TTC549 (cell line): ENCODE results near the gene PLK4.
A peak's percentile ranks its signal among the peaks of the same experiment; 100 is the strongest.
"Not testable (repeated sequence)": the region's sequence is repeated elsewhere in the genome, so short reads cannot be mapped to it uniquely, and the experiment has no call there.

Source experiments
- FAIRE-seq: peaks from 2 replicates; lab custom pipeline; 2012; peaks lifted over from hg19 to GRCh38; lab: Jason Lieb, UNC

The PLK4 gene

DNA sequence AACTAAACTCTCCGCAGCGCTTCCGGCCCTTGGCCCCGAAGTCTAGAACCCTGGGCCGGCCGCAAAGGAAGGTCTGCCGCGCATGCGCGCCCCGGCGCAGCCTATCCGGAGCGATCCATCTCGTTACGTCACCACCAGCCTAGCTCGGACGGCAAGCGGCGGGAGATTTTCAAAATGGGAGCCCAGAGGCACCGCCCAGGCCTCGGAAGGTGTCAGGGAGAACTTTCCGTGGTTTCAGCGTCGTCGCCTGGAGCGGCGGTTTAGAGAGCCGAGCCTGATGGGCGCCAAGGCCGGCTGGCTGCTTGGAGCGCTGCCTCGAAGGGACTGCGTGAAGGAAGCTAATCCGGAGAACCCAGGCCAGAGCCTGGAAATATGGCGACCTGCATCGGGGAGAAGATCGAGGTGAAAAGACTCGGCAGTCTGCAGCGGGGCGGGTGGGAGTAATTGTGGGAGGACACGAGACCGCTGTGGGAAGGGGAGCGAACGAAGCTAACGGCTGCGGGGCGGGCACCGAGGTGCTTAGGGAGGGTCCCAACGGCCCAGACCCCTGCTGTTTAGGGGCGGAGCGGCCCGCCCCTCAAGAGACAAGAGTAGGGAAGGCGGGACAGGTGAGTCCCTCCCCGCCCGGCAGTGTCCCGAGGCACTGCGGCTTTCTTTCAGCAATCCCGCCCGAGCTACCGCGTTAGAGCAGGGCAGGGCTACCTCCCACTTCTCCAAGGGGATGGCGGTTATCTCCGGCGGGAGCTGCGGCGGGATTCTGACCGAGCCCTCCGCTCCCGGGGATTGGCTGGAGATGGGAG, at the start of gene PLK4:
PLK4 (plus strand) TSS at position 131 of the 800 bp plus-strand sequence; CDS start at position 373, 242 bp downstream.
- FAIRE-seq: peak; percentile 60

DNA sequence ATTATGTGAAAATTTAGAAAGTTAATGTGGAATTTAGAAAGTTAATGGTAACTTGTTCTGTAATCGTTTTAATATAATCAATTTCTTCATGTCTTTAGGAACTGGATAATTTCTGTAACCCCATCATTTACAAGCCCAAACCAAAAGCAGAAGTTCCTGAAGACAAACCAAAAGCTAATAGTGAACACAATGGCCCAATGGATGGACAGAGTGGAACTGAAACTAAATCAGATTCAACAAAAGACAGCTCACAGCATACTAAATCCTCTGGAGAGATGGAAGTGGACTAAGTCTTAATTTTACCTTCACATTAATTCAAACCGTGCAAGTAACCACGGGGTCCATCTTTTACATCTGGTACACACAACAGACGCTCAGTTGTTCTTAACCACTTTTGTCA, 48.1 kb upstream of the PLK4 start:
- no peak for FAIRE-seq

DNA sequence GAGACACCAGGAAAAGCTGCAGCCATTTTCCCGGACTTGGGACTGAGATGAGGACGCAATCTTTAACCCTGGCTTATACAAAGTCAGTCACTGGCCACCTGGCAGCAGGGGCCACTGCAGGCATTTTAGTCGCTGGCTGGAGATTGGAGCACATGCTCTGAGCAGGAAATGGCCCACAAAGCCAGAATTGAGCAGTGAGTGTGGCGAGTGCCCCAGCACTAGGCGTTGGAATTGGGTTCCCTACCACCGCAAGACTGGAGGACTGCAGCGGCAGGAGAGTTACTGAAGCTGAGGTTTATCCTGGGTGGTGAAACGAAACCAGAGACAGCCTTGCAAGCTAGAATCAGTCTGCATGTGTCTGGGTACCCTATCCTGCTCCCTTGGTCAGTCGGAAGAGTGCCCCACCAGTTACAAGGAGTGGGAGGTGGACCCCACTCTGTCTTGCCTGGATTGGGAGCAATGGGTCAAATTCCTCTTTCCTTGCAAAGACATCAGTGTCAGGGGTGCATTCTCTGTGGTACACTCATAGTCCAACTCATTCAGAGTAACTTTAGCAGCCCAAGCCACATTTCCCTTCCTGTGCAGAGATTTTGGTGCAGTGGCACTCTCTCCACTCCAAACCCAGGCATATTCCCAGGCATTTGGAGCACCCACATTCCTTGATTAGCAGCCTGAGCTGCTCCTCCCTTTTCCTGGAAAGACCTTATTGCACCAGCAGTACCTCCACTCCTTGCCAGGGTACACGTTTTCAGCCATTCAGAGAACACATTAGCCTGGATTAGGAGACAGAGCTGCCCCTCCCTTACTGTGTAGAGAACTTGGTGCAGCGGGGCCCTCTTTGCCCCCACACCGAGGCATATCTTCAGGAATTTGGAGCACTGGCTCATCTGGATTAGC, 36.7 kb upstream of the PLK4 start:
- no peak for FAIRE-seq

DNA sequence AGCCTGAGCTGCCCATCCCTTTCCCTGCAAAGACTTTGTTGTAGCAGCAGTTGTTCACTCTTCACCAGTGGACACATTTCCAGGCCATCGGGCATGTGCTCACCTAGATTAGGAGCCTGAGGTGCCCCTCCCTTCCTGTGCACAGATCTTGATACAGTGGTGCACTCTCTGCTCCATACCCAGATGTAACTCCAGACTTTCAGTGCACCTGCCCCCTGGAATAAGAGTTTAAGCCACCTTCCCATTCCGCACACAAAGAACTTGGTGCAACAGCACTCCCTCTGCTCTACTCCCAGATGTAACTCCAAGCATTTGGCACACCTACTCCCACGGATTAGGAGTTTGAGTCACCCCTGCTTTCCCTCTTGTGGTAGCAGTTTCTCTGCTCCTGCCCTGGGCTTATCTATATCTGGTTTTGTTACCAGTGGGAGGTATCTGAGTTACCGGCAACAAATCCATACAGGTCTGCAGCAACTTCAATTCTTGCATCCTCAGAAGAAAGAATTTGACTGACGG, 36.0 kb upstream of the PLK4 start:
- no peak for FAIRE-seq

DNA sequence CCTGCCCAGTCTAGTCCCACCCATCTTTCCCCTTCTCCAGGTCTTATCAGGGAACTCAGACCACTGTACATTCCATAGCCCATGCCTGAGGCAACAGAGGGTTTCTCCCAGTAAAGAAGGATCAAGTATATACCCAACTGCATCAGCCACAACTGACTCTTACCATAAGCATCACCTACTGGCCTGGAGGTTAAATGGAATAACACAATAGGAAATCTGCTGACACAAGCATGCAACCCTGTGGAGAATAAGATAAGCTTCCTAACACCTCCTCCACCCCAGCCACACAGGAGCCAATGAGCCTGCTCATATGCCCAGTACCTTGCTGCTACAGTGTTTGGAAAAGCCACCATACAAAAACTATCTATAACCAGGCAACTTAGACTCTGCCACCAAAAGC, 34.6 kb upstream of the PLK4 start:
- no peak for FAIRE-seq

DNA sequence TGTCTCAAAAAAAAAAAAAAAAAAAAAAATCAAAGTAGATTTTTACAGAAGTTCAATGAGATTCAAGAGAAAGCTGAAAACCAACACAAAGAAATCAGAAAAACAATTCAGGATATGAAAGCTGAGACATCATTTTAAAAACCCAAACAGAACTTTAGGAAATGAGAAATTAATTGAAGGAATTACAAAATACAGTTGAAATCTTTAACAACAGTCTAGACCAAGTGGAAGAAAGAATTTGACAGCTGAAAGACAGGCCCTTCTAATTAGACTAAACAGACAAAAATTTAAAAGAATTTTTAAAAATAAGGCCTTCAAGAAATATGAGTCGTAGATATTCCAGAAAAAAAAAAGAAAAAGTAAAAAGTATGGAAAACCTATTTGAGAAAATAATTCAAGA, 33.9 kb upstream of the PLK4 start:
- FAIRE-seq: no peak

DNA sequence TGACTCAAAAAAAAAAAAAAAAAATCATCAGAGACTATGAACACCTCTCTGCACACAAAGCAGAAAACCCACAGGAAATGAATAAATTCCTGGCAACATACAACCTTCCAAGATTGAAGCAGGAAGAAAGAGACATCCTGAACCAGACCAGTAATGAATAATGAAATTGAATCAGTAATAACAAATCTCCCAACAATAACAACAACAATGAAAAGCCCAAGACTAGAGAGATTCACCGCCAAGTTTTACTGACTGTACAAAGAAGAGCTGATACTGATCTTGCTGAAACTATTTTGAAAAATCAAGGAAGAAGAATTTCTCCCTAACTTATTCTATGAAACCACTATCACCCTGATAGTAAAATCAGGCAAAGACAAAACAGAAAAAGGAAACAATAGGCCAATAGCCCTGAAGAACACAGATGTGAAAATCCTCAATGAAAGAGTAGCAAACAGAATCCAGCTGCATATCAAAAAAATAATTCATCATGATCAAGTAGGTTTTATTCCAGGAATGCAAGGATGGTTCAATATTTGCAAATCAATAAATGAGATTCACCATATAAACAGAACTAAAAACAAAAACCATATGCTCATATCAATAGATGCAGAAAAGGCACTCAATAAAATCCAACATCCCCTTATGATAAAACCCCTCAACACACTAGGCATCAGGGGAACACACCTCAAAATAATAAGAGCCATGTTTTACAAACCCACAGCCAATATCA, 31.0 kb upstream of the PLK4 start:
- FAIRE-seq: no peak

DNA sequence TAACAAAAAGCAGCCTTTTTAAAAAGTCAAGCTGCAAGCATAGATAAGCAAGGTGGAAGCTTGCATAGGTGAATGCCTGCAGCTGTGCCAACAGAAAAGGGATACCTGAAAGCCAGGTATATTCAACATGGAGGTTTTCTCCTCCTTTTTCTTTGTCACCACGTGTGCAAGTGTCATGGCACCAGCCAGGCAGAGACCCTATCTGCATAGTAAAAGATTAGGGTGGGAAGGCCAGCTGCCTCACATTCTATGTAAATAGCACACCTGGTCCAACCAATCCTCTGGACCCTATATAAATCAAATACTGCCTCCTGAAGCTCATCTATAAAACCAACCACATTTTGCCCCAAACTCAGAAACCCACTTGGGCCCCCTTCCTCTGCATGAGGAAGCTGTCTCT, 28.0 kb upstream of the PLK4 start:
- FAIRE-seq: no peak

DNA sequence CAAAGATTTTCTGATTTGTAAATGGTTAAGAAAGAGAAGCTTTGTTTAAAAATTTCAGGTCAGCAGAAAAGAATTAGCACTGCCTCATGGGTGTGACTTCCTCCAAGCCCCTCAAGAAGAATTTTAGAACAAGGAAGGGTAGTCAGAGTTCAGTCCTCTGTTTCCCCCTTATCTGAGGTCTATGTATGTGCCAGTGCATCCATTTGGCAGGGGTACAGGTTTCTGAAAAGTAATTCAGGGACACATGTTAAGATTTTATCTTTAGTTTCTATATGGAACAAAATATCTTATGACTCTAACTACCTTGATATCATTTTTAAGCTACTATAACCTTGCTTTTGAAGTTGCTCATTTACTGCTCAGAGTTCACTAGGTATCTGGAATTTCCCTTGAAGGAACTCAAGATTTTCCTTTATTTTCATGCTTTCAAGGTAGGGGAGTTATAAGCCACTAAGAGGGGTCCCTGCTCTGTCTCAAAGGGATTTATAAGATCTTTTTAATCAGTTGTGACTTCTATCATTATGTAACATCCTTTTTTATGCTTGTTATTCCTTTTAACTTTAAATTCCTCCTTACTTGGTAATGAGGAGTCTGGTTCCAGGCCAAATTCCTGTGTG, 24.4 kb upstream of the PLK4 start:
- no peak for FAIRE-seq

DNA sequence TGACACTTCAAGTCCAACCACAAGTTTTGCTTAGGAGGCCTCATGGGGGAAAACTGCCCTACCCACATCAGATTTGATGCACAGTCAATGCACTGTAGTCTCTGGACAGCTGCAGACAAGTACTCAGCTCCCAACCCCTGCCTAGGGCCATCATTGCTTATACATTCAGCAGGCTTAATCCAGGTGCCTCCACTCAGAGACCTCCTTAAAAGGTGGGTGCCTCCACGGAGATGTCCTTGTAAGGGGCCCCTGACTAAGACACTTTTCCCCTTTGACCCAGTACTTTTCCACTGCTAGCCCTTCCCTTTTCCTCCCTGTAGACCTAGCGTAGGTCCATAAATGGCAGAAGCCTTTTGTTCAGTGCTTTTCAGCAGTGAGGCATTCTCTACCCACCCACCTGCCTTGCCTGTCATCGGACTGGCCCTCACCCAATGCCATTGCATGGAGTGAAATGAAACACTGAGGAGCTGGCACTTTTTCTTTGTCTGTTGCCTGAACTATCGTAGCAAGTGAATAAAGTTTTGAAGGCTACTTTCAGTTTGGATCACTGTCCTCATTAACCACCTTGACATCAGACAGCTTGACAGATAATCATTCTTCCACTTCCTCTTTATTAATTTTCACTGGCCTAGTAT, 23.8 kb upstream of the PLK4 start:
- FAIRE-seq: no peak

DNA sequence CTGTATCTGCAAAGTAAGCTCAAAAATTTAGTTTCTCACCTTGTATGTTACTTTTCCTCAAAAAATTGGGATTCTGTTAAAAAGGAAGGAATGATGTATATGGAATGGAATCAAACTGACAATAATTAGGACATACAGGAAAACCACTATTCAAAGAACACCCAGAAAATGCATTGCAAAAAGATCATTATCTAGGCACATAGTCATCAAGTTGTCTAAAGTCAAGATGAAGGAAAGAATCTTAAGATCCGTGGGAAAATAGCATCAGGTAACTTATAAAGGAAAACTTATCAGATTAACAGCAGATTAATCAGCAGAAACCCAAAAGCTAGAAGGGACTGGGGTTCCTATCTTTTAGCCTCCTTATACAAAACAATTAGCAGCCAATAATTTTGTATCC, 23.1 kb upstream of the PLK4 start:
- FAIRE-seq: no peak

DNA sequence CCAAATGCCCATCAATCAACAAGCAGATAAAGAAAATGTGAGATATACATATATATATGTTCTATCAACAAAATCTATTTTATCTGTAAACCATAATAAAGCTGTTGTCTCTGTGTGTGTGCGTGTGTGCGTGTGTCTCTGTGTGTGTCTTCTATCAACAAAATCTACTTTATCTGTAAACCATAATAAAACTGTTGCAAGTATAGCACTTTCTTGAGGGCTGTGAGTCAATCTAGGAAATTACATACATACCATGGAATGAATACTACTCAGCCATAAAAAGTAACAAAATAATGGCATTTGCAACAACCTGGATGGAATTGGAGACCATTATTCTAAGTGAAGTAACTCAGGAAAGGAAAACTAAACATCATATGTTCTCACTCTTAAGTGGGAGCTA, 12.5 kb upstream of the PLK4 start:
- no peak for FAIRE-seq

DNA sequence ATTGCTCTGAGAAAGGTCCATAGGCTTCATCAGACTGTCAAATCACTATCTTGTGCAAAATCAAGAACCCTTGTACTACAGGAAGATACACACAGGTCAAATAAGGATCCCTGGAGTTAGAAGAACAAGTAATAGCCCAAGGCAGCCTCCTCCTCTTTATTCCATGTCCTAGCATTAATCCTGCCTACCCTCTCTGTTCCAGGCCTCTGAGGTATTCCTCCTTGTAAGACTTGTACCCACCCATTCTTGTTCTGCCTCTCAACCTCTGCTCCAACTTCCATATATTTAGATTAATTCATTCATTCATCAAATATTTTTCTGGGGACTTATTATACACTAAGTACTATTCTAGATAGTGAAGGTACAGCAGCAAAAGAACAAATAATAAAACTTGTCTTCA, 10.4 kb upstream of the PLK4 start:
- FAIRE-seq: no peak

DNA sequence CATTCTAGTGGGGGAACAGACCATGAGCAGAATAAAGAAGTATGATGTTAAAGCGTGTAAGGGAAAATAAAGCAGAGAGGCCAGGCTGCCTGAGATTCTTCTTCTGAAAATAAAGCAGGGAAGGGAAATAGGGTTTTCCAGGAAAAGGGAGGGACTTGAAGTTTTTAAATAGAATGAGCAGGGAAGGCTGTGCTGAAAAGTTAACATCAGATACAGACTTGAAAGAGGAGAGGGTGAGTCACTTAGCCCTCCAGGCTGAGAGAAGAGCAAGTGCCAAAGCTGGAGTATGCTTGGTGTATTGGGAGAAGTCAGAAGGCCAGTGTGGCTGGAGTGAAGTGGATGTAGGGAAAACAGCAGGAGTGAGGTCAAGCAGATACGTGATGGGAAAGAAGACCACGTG, 10.0 kb upstream of the PLK4 start:
- FAIRE-seq: no peak

DNA sequence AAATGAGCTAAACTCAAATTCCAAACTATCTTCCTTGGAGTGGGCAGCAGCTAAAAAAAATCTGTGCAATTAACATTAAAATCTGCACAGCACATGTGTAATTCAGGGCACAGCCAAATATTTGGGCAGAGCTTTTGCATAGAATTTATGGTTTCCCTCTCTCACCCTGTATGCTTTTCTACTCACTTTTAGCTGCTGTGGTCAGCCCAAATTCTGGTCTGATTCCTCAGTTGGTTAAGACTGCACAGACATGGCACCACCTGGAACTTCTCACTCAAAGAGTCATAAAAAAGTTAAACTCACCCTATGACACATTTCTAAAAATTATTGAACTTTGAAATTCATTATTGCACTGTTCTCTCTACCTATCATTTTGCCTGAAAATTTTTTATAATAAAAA, 4.9 kb upstream of the PLK4 start:
- FAIRE-seq: no peak

DNA sequence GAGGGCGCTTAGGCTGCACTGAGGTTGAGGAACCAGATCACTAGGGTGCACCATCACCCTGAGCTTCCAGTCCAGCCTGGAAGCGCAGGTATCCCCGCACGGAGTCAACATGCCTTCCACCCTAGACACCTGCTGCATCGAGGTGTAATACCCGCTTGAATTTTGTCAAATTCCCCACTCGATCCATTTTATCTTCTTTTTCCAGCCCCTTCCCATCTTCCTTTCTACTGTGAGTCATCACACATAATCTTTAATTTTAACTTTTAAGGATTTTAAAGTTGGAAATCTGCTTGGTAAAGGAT, 821 bp downstream of the PLK4 start:
- no peak for FAIRE-seq

DNA sequence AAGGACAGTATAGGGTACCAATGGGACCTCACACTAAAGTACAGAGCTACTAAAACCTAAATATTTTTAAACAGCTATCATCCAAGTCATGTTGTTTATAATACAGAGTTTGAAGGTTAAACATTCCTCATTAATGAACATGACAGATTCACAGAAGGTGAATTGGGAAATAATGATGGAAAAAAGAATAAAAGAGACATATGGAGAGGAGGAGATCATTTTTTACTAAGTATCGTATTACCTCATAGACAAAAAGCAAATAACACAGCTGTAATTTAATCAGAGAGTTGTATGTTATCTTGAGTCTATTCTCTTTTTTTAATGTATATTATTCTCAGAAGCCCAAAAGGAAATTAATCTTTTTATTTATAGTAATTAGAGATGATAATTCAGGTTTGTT, 7.9 kb downstream of the PLK4 start:
- no peak for FAIRE-seq

DNA sequence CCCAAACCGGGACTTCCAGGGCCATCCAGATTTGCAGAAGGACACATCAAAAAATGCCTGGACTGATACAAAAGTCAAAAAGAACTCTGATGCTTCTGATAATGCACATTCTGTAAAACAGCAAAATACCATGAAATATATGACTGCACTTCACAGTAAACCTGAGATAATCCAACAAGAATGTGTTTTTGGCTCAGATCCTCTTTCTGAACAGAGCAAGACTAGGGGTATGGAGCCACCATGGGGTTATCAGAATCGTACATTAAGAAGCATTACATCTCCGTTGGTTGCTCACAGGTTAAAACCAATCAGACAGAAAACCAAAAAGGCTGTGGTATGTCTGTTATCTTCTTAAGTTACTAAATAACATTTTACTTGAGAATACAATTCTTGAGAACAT, 9.2 kb downstream of the PLK4 start:
- FAIRE-seq: no peak

DNA sequence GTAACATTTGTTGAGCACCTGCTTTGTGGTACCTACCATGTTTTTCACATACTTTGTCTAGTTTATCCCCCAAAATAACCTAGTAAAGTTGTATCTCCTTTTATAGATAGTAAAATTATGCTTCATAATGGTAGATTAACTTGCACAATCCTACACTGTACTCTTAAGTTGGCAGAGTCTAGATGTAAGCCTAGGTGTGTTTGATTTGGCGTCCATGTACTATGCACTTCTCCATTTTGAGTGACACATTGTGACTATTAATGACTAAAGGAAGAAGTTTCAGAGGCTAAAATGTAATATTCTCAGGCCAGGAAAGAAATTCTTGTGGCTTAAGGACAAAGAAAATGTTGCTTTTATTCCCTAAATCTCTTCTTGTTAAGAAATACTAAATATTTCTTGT, 15.4 kb downstream of the PLK4 start:
- no peak for FAIRE-seq

DNA sequence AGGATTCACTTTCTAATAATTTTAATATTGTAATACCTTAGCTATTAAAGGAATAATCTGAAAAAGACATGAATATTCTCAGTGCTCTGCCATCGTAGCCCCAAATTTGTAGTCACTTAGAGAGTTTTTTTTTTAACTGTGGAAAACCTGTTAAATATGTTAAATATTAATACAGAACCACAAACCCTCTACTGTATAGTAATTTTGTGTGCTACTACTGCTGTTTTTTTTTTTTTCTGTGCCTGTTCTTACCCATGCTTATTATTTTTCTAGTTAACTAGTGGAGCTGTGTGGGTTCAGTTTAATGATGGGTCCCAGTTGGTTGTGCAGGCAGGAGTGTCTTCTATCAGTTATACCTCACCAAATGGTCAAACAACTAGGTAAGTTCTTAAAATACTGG, 15.8 kb downstream of the PLK4 start:
- no peak for FAIRE-seq

DNA sequence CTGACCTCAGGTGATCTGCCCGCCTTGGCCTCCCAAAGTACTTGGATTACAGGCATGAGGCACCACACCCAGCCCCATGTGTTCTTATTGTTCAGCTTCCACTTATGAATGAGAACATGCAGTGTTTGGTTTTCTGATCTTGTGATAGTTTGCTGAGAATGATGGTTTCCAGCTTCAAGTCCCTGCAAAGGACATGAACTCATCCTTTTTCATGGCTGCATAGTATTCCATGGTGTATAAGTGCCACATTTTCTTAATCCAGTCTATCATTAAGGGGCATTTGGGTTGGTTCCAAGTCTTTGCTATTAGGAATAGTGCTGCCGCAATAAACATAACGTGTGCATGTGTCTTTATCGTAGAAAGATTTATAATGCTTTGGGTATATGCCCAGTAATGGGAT, 19.0 kb downstream of the PLK4 start:
- FAIRE-seq: not testable (repeated sequence)

DNA sequence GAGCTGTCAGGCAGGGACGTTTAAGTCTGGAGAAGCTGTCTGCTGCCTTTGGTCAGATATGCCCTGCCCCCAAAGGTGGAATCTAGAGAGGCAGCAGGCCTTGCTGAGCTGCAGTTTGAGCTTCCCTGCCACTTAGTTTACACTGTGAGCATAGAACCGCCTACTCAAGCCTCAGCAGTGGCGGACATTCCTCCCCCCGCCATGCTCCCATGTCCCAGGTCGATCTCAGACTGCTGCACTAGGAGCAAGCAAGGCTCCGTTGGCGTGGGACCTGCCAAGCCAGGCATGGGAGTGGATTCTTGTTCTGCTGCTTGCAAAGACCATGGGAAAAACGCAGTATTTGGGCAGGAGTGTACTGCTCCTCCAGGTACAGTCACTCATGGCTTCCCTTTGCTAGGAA, 24.3 kb downstream of the PLK4 start:
- no peak for FAIRE-seq
